GM23338 (cell line): ENCODE data around the gene CLDN15. TPM values are rescaled to one million over a fixed set of nuclear protein-coding genes. Genes with fewer than 3 reads are reported as not detected.

Experiments
- ATAC-seq: fragments of 200-7000 bp; cut with Tn5 transposase; 3 replicates; pipeline ENCODE4 v1.9.1; 2020
- DNase-seq: peaks from one replicate; pipeline ENCODE4 v3.0.0-alpha.2; 2015; ENCODE audit warnings: low spot score
- H2AFZ ChIP-seq: fragments of 200-600 bp; sonication (generic); 2 replicates; pipeline ENCODE4 v1.8.0; 2016; ENCODE audit warnings: antibody characterized with exemption, mild to moderate bottlenecking, moderate library complexity
- H3F3A ChIP-seq: fragments of 200-600 bp; sonication (generic); replicated peaks from 2 replicates; pipeline ENCODE4 v1.8.0; 2017; ENCODE audit warnings: antibody characterized with exemption, mixed run types, low read depth
- H3K27ac ChIP-seq: fragments of 200-600 bp; sonication (generic); 2 replicates; pipeline ENCODE4 v1.6.1; 2016; ENCODE audit warnings: low read depth
- H3K27me3 ChIP-seq: fragments of 200-600 bp; sonication (generic); 2 replicates; pipeline ENCODE4 v1.8.0; 2016; ENCODE audit warnings: mild to moderate bottlenecking, mixed run types, moderate library complexity; ENCODE audit not compliant: insufficient read depth
- H3K36me3 ChIP-seq: fragments of 200-600 bp; sonication (generic); 2 replicates; pipeline ENCODE4 v1.8.0; 2016; ENCODE audit warnings: mild to moderate bottlenecking; ENCODE audit not compliant: insufficient read depth
- H3K4me1 ChIP-seq: fragments of 200-600 bp; sonication (generic); 2 replicates; pipeline ENCODE4 v1.8.0; 2016; ENCODE audit warnings: mild to moderate bottlenecking, moderate library complexity; ENCODE audit not compliant: insufficient read depth
- H3K4me2 ChIP-seq: fragments of 200-600 bp; sonication (generic); 2 replicates; pipeline ENCODE4 v1.7.1; 2017; ENCODE audit warnings: mixed run types
- H3K4me3 ChIP-seq: fragments of 200-600 bp; sonication (generic); 2 replicates; pipeline ENCODE4 v1.6.1; 2016; ENCODE audit warnings: mixed run types
- H3K79me2 ChIP-seq: fragments of 200-600 bp; sonication (generic); replicated peaks from 2 replicates; pipeline ENCODE4 v1.8.0; 2017; ENCODE audit warnings: mild to moderate bottlenecking; ENCODE audit not compliant: insufficient read depth
- H3K9me2 ChIP-seq: fragments of 200-600 bp; sonication (generic); 2 replicates; pipeline ENCODE4 v1.8.0; 2017; ENCODE audit not compliant: insufficient read depth
- H4K20me1 ChIP-seq: fragments of 200-600 bp; sonication (generic); replicated peaks from 2 replicates; pipeline ENCODE4 v1.8.0; 2017; ENCODE audit warnings: mild to moderate bottlenecking; ENCODE audit not compliant: insufficient read depth
- H3K27ac Mint-ChIP-seq: 2 replicates; pipeline ENCODE4 v1.8.0; 2020; ENCODE audit warnings: inconsistent platforms, mild to moderate bottlenecking, moderate library complexity, mixed read lengths
- H3K27me3 Mint-ChIP-seq: 3 replicates; pipeline ENCODE4 v1.8.0; 2022; ENCODE audit warnings: low read depth, mild to moderate bottlenecking, moderate library complexity, mixed read lengths, inconsistent platforms; ENCODE audit not compliant: insufficient read depth, poor library complexity
- H3K36me3 Mint-ChIP-seq: 3 replicates; pipeline ENCODE4 v1.8.0; 2021; ENCODE audit warnings: low read depth, mild to moderate bottlenecking, inconsistent platforms, moderate library complexity, mixed read lengths
- H3K4me1 Mint-ChIP-seq: 3 replicates; pipeline ENCODE4 v1.8.0; 2020; ENCODE audit warnings: mild to moderate bottlenecking, inconsistent platforms, mixed read lengths
- H3K4me3 Mint-ChIP-seq: 3 replicates; pipeline ENCODE4 v1.8.0; 2021; ENCODE audit warnings: moderate library complexity, mild to moderate bottlenecking, inconsistent platforms, mixed read lengths
- H3K9me3 Mint-ChIP-seq: 3 replicates; pipeline ENCODE4 v1.8.0; 2020; ENCODE audit warnings: moderate library complexity, mild to moderate bottlenecking, inconsistent platforms, mixed read lengths
- CREB1 ChIP-seq: fragments of 250-450 bp; sonication (Bioruptor Pico); IDR thresholded peaks from 2 replicates; pipeline ENCODE4 v1.5.0; 2020; ENCODE audit warnings: low read depth, mild to moderate bottlenecking, moderate library complexity
- EZH2 ChIP-seq: fragments of 200-600 bp; sonication (generic); IDR thresholded peaks from one replicate; pipeline ENCODE4 v1.8.0; 2017; ENCODE audit warnings: antibody characterized with exemption, mild to moderate bottlenecking, low read depth; ENCODE audit not compliant: unreplicated experiment
- EZH2phosphoT487 ChIP-seq: fragments of 200-600 bp; sonication (generic); IDR thresholded peaks from one replicate; pipeline ENCODE4 v1.8.1; 2018; ENCODE audit warnings: antibody characterized with exemption; ENCODE audit not compliant: unreplicated experiment
- JUNB ChIP-seq: IDR thresholded peaks from one replicate; pipeline ENCODE4 v1.6.1; 2016; ENCODE audit warnings: antibody characterized with exemption; ENCODE audit not compliant: unreplicated experiment
- NANOG ChIP-seq: IDR thresholded peaks from 2 replicates; pipeline ENCODE4 v1.6.1; 2016; ENCODE audit warnings: antibody characterized with exemption, borderline replicate concordance
- POLR2AphosphoS5 ChIP-seq: IDR thresholded peaks from 2 replicates; pipeline ENCODE4 v1.6.1; 2016; ENCODE audit warnings: antibody characterized with exemption, low read depth
- STAT1 ChIP-seq: IDR thresholded peaks from one replicate; pipeline ENCODE4 v1.6.1; 2016; ENCODE audit warnings: antibody characterized with exemption; ENCODE audit not compliant: unreplicated experiment
- ZNF114 ChIP-seq: fragments of 250-450 bp; sonication (Bioruptor Pico); IDR thresholded peaks from 2 replicates; pipeline ENCODE4 v1.5.0; 2020; ENCODE audit warnings: mild to moderate bottlenecking, moderate library complexity
- ZNF331 ChIP-seq: fragments of 250-450 bp; sonication (Bioruptor Pico); IDR thresholded peaks from 2 replicates; pipeline ENCODE4 v1.5.0; 2020; ENCODE audit warnings: low read depth, mild to moderate bottlenecking, moderate library complexity
- polyA plus RNA-seq: library from polyadenylated mRNA; unstranded; fragments of >200 nt; fragmentation: Nextera tagmentation; extraction: Ambion mirVana; gene quantifications from 2 replicates; pipeline ENCODE4 v1.2.1, GENCODE V29; 2016
- total RNA-seq: library from RNA; depleted of rRNA; stranded (reverse); fragments of >200 nt; shearing (Covaris generic); gene quantifications from 2 replicates; pipeline ENCODE4 v1.2.3, GENCODE V29; 2014
- TF ChIP-seq, protein P1 (sequence below): IDR thresholded peaks from one replicate; pipeline ENCODE4 v1.6.1; 2018; ENCODE audit warnings: antibody characterized with exemption; ENCODE audit not compliant: unreplicated experiment
- TF ChIP-seq, protein P2 (sequence below): fragments of 250-450 bp; sonication (Bioruptor Pico); IDR thresholded peaks from 2 replicates; pipeline ENCODE4 v1.5.0; 2020; ENCODE audit warnings: mild to moderate bottlenecking, moderate library complexity
- TF ChIP-seq, protein P3 (sequence below): IDR thresholded peaks from 2 replicates; pipeline ENCODE4 v1.6.1; 2016; ENCODE audit warnings: antibody characterized with exemption
- TF ChIP-seq, protein P4 (sequence below), 2 experiments: fragments of 200-600 bp in 1 of 2; sonication (generic) in 1 of 2; conservative IDR thresholded peaks; 2 replicates each; pipeline versions ENCODE4 v1.5.1 to v1.6.1; 2016 to 2017; ENCODE audit warnings: antibody characterized with exemption in 2 of 2, low read depth in 2 of 2, mild to moderate bottlenecking in 2 of 2, moderate library complexity in 1 of 2

CLDN15 gene
- total and polyA plus RNA-seq, 2 experiments from 2014 or later, result 3.6 to 4.1 TPM

DNA sequence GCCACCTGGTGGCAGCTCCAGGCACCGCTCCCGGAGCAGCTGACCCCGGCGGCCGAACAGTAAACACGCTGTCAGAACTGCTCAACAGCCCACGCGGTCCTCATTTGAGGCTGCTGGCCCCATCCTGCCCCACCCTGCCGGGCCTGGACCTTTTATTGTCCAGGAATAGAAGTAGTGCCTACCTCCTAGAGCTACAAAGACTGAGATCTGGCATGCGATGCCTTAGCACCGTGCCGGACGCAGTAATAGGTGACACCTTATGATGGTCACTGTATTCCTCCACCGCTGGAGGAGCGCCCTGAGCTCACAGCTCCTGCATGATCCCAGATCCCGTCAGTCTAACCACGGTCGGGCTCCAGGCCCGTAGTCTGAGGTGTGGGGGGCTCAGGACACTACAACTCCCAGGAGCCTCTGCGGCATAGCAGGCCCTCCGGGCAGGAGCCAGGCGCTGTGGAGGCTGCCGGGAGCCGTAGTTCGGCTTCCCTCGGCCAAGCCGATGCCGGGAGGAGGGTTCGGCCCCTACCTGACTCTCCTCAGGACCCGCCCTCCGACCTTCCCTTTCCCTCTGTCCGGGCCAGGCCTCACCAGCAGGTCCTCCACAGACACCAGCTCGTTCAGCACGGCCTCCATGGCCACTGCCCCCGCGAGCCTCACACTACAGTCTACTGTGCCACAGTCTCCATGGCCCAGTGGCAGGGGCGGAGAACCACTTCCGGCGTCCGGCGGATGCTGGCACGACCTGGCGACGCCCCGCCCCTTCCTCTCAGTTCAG, 7.0 kb upstream of the CLDN15 start, which contains the start of gene FIS1:
Gene FIS1 (minus strand): TSS at position 707 of the 772 bp plus-strand sequence. CDS start 77 bp downstream, at position 630.
- Histone ChIP-seq H3K9me2 (no peaks in the 10 kb centered on the region), H3K4me1 (peaks cover 14% of the 10 kb centered on the region), H4K20me1 (peaks cover 6% of the 10 kb centered on the region; the same call in 1 of the 2 replicates), H3K36me3 (no peaks in the 10 kb centered on the region), H3K4me2 (peak within 1 kb of the TSS; percentile 100), H3K27me3 (no peaks in the 10 kb centered on the region), H3K79me2 (peaks cover 51% of the 10 kb centered on the region), H3F3A (peaks cover 34% of the 10 kb centered on the region), H3K4me3 (peak within 1 kb of the TSS; percentile 100), H2AFZ (peak within 1 kb of the TSS; percentile 98), H3K27ac (peak within 1 kb of the TSS; percentile 97)
- peaks cover 18% of the 10 kb centered on the region for H3K27me3 Mint-ChIP-seq
- TF ChIP-seq EZH2phosphoT487, result no peak
- TF ChIP-seq, protein P1, sequence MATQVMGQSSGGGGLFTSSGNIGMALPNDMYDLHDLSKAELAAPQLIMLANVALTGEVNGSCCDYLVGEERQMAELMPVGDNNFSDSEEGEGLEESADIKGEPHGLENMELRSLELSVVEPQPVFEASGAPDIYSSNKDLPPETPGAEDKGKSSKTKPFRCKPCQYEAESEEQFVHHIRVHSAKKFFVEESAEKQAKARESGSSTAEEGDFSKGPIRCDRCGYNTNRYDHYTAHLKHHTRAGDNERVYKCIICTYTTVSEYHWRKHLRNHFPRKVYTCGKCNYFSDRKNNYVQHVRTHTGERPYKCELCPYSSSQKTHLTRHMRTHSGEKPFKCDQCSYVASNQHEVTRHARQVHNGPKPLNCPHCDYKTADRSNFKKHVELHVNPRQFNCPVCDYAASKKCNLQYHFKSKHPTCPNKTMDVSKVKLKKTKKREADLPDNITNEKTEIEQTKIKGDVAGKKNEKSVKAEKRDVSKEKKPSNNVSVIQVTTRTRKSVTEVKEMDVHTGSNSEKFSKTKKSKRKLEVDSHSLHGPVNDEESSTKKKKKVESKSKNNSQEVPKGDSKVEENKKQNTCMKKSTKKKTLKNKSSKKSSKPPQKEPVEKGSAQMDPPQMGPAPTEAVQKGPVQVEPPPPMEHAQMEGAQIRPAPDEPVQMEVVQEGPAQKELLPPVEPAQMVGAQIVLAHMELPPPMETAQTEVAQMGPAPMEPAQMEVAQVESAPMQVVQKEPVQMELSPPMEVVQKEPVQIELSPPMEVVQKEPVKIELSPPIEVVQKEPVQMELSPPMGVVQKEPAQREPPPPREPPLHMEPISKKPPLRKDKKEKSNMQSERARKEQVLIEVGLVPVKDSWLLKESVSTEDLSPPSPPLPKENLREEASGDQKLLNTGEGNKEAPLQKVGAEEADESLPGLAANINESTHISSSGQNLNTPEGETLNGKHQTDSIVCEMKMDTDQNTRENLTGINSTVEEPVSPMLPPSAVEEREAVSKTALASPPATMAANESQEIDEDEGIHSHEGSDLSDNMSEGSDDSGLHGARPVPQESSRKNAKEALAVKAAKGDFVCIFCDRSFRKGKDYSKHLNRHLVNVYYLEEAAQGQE, result no peak
- TF ChIP-seq, protein P2, sequence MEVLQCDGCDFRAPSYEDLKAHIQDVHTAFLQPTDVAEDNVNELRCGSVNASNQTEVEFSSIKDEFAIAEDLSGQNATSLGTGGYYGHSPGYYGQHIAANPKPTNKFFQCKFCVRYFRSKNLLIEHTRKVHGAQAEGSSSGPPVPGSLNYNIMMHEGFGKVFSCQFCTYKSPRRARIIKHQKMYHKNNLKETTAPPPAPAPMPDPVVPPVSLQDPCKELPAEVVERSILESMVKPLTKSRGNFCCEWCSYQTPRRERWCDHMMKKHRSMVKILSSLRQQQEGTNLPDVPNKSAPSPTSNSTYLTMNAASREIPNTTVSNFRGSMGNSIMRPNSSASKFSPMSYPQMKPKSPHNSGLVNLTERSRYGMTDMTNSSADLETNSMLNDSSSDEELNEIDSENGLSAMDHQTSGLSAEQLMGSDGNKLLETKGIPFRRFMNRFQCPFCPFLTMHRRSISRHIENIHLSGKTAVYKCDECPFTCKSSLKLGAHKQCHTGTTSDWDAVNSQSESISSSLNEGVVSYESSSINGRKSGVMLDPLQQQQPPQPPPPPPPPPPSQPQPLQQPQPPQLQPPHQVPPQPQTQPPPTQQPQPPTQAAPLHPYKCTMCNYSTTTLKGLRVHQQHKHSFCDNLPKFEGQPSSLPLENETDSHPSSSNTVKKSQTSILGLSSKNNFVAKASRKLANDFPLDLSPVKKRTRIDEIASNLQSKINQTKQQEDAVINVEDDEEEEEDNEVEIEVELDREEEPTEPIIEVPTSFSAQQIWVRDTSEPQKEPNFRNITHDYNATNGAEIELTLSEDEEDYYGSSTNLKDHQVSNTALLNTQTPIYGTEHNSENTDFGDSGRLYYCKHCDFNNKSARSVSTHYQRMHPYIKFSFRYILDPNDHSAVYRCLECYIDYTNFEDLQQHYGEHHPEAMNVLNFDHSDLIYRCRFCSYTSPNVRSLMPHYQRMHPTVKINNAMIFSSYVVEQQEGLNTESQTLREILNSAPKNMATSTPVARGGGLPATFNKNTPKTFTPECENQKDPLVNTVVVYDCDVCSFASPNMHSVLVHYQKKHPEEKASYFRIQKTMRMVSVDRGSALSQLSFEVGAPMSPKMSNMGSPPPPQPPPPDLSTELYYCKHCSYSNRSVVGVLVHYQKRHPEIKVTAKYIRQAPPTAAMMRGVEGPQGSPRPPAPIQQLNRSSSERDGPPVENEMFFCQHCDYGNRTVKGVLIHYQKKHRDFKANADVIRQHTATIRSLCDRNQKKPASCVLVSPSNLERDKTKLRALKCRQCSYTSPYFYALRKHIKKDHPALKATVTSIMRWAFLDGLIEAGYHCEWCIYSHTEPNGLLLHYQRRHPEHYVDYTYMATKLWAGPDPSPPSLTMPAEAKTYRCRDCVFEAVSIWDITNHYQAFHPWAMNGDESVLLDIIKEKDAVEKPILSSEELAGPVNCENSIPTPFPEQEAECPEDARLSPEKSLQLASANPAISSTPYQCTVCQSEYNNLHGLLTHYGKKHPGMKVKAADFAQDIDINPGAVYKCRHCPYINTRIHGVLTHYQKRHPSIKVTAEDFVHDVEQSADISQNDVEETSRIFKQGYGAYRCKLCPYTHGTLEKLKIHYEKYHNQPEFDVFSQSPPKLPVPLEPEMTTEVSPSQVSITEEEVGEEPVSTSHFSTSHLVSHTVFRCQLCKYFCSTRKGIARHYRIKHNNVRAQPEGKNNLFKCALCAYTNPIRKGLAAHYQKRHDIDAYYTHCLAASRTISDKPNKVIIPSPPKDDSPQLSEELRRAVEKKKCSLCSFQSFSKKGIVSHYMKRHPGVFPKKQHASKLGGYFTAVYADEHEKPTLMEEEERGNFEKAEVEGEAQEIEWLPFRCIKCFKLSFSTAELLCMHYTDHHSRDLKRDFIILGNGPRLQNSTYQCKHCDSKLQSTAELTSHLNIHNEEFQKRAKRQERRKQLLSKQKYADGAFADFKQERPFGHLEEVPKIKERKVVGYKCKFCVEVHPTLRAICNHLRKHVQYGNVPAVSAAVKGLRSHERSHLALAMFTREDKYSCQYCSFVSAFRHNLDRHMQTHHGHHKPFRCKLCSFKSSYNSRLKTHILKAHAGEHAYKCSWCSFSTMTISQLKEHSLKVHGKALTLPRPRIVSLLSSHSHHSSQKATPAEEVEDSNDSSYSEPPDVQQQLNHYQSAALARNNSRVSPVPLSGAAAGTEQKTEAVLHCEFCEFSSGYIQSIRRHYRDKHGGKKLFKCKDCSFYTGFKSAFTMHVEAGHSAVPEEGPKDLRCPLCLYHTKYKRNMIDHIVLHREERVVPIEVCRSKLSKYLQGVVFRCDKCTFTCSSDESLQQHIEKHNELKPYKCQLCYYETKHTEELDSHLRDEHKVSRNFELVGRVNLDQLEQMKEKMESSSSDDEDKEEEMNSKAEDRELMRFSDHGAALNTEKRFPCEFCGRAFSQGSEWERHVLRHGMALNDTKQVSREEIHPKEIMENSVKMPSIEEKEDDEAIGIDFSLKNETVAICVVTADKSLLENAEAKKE, result no peak
- no peak for TF ChIP-seq JUNB
- TF ChIP-seq EZH2, result no peak
- TF ChIP-seq, protein P3, sequence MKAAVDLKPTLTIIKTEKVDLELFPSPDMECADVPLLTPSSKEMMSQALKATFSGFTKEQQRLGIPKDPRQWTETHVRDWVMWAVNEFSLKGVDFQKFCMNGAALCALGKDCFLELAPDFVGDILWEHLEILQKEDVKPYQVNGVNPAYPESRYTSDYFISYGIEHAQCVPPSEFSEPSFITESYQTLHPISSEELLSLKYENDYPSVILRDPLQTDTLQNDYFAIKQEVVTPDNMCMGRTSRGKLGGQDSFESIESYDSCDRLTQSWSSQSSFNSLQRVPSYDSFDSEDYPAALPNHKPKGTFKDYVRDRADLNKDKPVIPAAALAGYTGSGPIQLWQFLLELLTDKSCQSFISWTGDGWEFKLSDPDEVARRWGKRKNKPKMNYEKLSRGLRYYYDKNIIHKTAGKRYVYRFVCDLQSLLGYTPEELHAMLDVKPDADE, result peak; percentile 96
- no peak for TF ChIP-seq ZNF331
- no peak for TF ChIP-seq CREB1
- TF ChIP-seq, protein P4, sequence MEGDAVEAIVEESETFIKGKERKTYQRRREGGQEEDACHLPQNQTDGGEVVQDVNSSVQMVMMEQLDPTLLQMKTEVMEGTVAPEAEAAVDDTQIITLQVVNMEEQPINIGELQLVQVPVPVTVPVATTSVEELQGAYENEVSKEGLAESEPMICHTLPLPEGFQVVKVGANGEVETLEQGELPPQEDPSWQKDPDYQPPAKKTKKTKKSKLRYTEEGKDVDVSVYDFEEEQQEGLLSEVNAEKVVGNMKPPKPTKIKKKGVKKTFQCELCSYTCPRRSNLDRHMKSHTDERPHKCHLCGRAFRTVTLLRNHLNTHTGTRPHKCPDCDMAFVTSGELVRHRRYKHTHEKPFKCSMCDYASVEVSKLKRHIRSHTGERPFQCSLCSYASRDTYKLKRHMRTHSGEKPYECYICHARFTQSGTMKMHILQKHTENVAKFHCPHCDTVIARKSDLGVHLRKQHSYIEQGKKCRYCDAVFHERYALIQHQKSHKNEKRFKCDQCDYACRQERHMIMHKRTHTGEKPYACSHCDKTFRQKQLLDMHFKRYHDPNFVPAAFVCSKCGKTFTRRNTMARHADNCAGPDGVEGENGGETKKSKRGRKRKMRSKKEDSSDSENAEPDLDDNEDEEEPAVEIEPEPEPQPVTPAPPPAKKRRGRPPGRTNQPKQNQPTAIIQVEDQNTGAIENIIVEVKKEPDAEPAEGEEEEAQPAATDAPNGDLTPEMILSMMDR (conservative IDR thresholded peaks at IDR 0.05; ENCODE audit: low read depth in 2 of 2), result peak in 1 of 2 experiments; percentile 80; a peak in 3 of 4 replicates
- TF ChIP-seq POLR2AphosphoS5, result peak; percentile 93
- no peak for TF ChIP-seq NANOG
- TF ChIP-seq ZNF114 (CRISPR knock-in tag), result no peak
- no peak for TF ChIP-seq STAT1
- DNase-seq (peak; percentile 98), ATAC-seq (peak; percentile 94)
- H3K4me3 Mint-ChIP-seq, result peak within 1 kb of the TSS; percentile 99
- H3K9me3 Mint-ChIP-seq, result no peaks in the 10 kb centered on the region
- H3K27ac Mint-ChIP-seq, result peak within 1 kb of the TSS; percentile 97
- peaks cover 32% of the 10 kb centered on the region for H3K36me3 Mint-ChIP-seq
- H3K4me1 Mint-ChIP-seq, result peaks cover 20% of the 10 kb centered on the region
